ENCODE results near the gene CYFIP1.

CYFIP1 gene

DNA sequence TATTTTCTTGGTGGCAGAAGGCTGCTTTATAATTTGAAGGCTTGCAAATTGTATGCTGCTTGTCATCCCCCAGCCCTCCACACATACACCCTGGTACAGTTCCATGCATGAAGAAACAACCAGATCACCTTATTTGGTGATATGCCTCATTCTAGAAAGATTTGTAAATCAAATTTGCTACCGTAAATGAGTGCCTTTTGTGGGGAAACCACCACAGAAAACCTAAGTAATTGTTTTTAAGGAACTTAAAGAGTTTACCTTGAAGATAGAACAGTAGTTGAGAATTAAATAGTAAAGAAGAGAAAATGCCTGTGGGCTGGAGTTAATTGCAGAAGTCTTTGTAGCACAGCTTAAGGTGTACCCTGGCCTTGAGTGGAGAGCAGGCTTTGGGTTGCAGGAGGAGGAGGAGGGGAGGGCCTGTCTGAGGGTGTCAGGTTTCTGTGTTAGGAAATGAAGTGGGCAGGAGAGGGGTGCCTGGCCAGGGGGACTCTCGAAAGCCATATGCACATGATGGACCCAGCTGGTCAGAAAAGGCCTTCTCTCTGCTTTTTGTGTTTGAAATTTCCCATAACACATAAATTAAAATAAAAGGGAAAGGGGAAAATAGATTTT is 134.8 kb downstream of the CYFIP1 start:
- DNase-seq (ENCODE audit: low spot score): no peak
- ChIA-PET POLR2A (ENCODE audit: low non-redundant PET) (no interaction called here), CTCF (no interaction called here)
- H3K27ac ChIP-seq: no peak overlapping the region
- TF ChIP-seq, protein P1, sequence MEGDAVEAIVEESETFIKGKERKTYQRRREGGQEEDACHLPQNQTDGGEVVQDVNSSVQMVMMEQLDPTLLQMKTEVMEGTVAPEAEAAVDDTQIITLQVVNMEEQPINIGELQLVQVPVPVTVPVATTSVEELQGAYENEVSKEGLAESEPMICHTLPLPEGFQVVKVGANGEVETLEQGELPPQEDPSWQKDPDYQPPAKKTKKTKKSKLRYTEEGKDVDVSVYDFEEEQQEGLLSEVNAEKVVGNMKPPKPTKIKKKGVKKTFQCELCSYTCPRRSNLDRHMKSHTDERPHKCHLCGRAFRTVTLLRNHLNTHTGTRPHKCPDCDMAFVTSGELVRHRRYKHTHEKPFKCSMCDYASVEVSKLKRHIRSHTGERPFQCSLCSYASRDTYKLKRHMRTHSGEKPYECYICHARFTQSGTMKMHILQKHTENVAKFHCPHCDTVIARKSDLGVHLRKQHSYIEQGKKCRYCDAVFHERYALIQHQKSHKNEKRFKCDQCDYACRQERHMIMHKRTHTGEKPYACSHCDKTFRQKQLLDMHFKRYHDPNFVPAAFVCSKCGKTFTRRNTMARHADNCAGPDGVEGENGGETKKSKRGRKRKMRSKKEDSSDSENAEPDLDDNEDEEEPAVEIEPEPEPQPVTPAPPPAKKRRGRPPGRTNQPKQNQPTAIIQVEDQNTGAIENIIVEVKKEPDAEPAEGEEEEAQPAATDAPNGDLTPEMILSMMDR (conservative IDR thresholded peaks at IDR 0.05; ENCODE audit: low read depth): no peak

DNA sequence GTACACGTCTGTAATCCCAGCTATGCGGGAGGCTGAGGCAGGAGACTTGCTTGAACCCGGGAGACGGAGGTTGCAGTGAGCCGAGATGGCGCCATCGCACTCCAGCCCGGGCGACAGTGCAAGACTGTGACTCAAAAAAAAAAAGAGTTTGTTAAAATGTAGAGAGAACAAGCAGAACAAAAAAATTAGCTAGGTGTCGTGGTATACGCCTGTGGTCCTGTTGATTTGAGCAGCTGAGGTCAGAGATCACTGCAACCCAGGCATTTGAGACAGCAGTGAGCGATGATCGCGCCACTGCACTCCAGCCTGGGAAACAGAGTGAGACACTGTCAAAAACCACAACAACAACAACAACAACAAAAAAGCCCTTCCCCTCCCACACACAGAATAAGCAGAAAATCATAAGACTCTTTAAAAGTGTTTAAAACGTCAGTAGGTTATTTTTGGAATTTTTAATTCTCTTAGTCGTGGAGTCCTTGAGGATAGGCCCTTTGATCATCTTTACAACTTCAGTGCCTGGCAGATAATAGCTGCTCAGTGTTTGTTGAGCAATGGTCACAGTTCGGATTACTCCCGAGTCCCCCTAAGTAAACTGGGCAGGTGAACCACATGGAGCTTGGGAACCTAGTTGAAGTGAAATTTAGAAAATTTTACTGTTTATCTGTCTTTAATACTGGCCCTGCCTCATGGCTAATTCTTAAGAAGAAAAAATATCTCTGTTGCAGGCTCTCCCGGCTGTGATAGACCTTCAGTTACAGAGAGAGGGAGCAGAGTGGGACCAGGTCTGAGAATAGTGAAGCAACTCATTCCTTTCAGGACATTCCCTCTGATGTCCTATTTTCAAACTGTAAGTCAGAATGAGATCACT is 135.5 kb downstream of the CYFIP1 start:
- CTCF ChIA-PET: interaction anchor here (0.6 kb wide), 1 partner anchor 56 kb away, joined by 4 read pairs; no protein-coding TSS in a partner anchor
- no peak for DNase-seq (ENCODE audit: low spot score)
- TF ChIP-seq, protein P1 (conservative IDR thresholded peaks at IDR 0.05; ENCODE audit: low read depth): no peak
- POLR2A ChIA-PET (ENCODE audit: low non-redundant PET): no interaction called here
- H3K27ac ChIP-seq: peak overlapping the region; percentile 2; the same call in 1 of the 2 replicates

DNA sequence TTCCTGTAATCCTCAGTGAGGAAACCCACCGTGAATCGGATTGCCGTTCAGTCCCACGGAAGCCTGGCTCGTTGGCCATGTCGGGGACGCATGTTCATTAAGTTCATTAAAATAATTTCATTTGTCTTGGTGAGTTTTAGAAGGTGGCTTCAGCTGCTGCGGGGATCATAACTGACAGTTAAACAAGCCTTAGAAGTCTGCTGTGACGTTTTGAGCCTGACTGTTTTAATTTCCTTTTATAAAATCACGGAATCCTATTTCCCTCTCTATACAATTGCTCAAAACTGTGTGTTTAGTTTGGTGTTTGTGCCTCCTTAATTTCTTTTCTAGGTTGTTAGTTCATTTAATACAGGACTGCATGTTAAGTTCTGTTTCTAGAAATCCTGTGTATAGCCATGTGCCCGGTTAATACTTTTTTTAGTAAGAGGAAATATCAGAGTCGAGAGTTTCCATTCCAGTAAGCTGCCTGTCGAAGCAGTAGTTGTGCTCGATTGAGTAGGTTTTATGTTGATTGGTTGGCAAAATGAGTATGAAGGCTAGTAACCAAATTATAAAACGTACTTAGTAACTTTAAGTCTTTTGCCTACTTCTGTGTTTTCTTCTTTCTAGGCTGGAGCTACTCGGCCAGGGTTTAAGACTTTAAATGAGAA is 141.0 kb downstream of the CYFIP1 start:
- POLR2A ChIA-PET (ENCODE audit: low non-redundant PET): no interaction called here
- TF ChIP-seq, protein P1 (conservative IDR thresholded peaks at IDR 0.05; ENCODE audit: low read depth): no peak
- peak; percentile 29 for DNase-seq (ENCODE audit: low spot score)
- CTCF ChIA-PET: interaction anchor here (1.1 to 1.2 kb wide), 2 partner anchors 12 to 201 kb away, joined by 4 to 5 read pairs; partner anchors contain the start of gene TUBGCP5
- peak overlapping the region; percentile 96 for H3K27ac ChIP-seq

DNA sequence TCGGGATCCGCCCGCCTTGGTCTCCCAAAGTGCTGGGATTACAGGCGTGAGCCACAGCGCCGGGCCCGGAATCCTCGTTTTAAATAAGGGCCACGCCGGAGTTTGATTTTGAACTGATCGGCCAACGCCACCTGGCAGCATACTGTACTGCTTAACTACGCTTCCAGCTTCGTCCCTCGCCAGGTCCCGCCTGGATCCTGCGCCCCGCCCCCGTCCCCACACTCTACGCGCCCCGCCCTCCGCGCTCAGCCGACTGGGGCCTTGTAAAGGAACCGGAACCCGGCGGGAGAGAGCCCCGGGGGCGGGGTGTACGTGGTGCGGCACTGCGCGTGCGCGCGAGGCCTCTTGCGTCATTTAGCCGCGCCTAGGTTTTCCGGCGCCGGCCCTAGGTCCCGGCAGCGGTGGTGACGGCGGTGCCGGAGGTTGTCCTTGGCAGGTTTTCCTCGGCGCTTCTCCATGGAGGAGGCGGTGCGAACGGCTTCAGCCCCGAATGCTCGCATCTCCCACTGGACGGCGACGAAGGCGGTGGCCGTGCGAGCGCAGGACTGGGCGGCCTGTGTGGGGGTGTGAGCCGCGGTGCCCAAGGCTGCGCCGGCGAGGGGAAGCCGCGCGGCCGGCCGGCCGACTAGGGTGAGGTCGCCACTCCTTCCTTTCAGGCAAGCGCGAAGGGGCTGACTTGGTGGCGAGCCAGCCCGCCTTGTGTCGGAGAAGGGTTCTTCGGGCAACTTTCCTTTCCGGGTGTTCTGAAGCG is 141.7 kb downstream of the CYFIP1 start, which contains the start of gene NIPA2:
Gene NIPA2 (plus strand): TSS at position 375 of the 751 bp plus-strand sequence. CDS start 13,066 bp downstream, outside the sequence.
- TF ChIP-seq, protein P1 (conservative IDR thresholded peaks at IDR 0.05; ENCODE audit: low read depth): no peak
- peak within 1 kb of the TSS; percentile 96 for H3K27ac ChIP-seq
- ChIA-PET CTCF (interaction anchor here (1.2 kb wide), 1 partner anchor 11 kb away, joined by 4 read pairs; no protein-coding TSS in a partner anchor), POLR2A (ENCODE audit: low non-redundant PET) (no interaction called here)
- peak; percentile 99 for DNase-seq (ENCODE audit: low spot score)

DNA sequence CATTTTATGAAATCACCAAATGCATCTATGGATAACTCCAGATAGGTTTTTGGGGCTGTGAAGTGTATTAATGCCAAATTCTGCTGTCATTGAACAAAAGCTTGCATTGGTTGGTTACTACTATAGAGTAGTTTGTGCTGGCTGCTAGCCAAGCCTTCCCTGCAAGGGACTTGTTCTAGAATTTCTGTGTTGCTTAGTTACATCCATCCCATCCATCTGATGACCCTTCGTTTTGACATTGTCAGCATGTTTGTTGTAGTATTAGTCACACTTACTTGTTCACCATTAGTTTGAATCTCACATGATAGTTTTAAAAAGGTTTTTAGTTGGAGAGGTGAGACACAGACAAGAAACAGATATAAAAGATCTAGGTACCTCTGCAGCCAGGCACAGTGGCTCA is 148.7 kb downstream of the CYFIP1 start:
- TF ChIP-seq, protein P1 (conservative IDR thresholded peaks at IDR 0.05; ENCODE audit: low read depth): no peak
- no peak overlapping the region for H3K27ac ChIP-seq
- no peak for DNase-seq (ENCODE audit: low spot score)
- CTCF ChIA-PET: no interaction called here
- POLR2A ChIA-PET (ENCODE audit: low non-redundant PET): no interaction called here
